Measurements from ENCODE around the gene PLCXD3. TPM values are rescaled to one million over a fixed set of nuclear protein-coding genes. Genes with fewer than 3 reads are reported as not detected.
A peak's percentile ranks its signal among the peaks of the same experiment; 100 is the strongest.

Gene PLCXD3
- polyA plus RNA-seq, 1 of the 3 experiments (the other 2 are of a cell fraction), result 0.15 TPM

GRCh38 chr5:41522193-41522786, 11.9 kb upstream of the PLCXD3 start:
- Histone ChIP-seq H2AFZ (ENCODE audit: low read depth) (no peak overlapping the region), H3K9ac (no peak overlapping the region), H3F3A (replicated peaks; ENCODE audit: insufficient read depth) (peaks cover 7% of the 10 kb centered on the region), H4K20me1 (ENCODE audit: insufficient read depth) (no peaks in the 10 kb centered on the region), H3K36me3 (replicated peaks in 1 of 2; ENCODE audit: control insufficient read depth in 1 of 2, insufficient read depth in 2 of 2, low read length in 1 of 2) (no peaks in the 10 kb centered on the region), H3K9me2 (no peaks in the 10 kb centered on the region), H3K27me3 (ENCODE audit: insufficient read depth) (no peaks in the 10 kb centered on the region), H3K4me2 (no peak overlapping the region), H3K4me3 (ENCODE audit: low read depth in 2 of 2, low read length in 1 of 2) (no peak overlapping the region), H3K4me1 (ENCODE audit: control insufficient read depth in 1 of 2, insufficient read depth in 2 of 2, low read depth in 1 of 2, low read length in 1 of 2) (peaks cover 0 to 5% of the 10 kb centered on the region in 2 experiments; a peak in 2 of 4 replicates), H3K27ac (ENCODE audit: low read depth in 2 of 2, low read length in 1 of 2) (peak overlapping the region in 1 of 2 experiments; percentile 11; a peak in 1 of 4 replicates), H3K9me3 (no peaks in the 10 kb centered on the region), H3K79me2 (ENCODE audit: insufficient read depth) (no peaks in the 10 kb centered on the region)
- WGBS (ENCODE audit: low lambda C conversion rate), result 58% methylated on average over 2 of the region's 2 CpGs
- ChIA-PET POLR2A (interaction anchor here (0.6 kb wide), 1 partner anchor 672 kb away, joined by 4 read pairs; no protein-coding TSS in a partner anchor), CTCF (no interaction called here)
- DNase-seq, result no peak
- no peak for TF ChIP-seq RAD21 (IDR thresholded peaks at IDR 0.05; ENCODE audit: low read length)
- TF ChIP-seq, protein P1, sequence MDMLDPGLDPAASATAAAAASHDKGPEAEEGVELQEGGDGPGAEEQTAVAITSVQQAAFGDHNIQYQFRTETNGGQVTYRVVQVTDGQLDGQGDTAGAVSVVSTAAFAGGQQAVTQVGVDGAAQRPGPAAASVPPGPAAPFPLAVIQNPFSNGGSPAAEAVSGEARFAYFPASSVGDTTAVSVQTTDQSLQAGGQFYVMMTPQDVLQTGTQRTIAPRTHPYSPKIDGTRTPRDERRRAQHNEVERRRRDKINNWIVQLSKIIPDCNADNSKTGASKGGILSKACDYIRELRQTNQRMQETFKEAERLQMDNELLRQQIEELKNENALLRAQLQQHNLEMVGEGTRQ (IDR thresholded peaks at IDR 0.05; ENCODE audit: borderline replicate concordance, low read depth, low read length), result no peak
- no peak for TF ChIP-seq SIN3A (IDR thresholded peaks at IDR 0.05; ENCODE audit: borderline replicate concordance, low read depth, low read length)
- TF ChIP-seq CHD2 (IDR thresholded peaks at IDR 0.05; ENCODE audit: low read length, partially characterized antibody), result no peak
- no peak for TF ChIP-seq NFIC (IDR thresholded peaks at IDR 0.05; ENCODE audit: borderline replicate concordance)
- TF ChIP-seq SMC3 (IDR thresholded peaks at IDR 0.05; ENCODE audit: low read depth, low read length), result no peak
- no peak for TF ChIP-seq TCF12 (IDR thresholded peaks at IDR 0.05)
- no peak for TF ChIP-seq NRF1 (IDR thresholded peaks at IDR 0.05; ENCODE audit: low read depth, low read length)
- TF ChIP-seq RFX5 (IDR thresholded peaks at IDR 0.05; ENCODE audit: low read length), result no peak
- TF ChIP-seq, protein P2, sequence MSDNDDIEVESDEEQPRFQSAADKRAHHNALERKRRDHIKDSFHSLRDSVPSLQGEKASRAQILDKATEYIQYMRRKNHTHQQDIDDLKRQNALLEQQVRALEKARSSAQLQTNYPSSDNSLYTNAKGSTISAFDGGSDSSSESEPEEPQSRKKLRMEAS (IDR thresholded peaks at IDR 0.05; ENCODE audit: low read depth), result no peak
- TF ChIP-seq MXI1 (IDR thresholded peaks at IDR 0.05; ENCODE audit: low read depth, low read length), result no peak
- no peak for TF ChIP-seq REST (IDR thresholded peaks at IDR 0.05; ENCODE audit: low read depth, low read length)
- TF ChIP-seq, protein P3, sequence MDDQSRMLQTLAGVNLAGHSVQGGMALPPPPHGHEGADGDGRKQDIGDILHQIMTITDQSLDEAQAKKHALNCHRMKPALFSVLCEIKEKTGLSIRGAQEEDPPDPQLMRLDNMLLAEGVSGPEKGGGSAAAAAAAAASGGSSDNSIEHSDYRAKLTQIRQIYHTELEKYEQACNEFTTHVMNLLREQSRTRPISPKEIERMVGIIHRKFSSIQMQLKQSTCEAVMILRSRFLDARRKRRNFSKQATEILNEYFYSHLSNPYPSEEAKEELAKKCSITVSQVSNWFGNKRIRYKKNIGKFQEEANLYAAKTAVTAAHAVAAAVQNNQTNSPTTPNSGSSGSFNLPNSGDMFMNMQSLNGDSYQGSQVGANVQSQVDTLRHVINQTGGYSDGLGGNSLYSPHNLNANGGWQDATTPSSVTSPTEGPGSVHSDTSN (IDR thresholded peaks at IDR 0.05), result no peak
- no peak for TF ChIP-seq YY1 (IDR thresholded peaks at IDR 0.05; ENCODE audit: low read depth)
- TF ChIP-seq FOXJ3 (CRISPR knock-in tag; IDR thresholded peaks at IDR 0.05), result no peak
- no peak for TF ChIP-seq POLR2AphosphoS5 (IDR thresholded peaks at IDR 0.05; ENCODE audit: low read depth, low read length)
- TF ChIP-seq EZH2phosphoT487 (IDR thresholded peaks at IDR 0.05; ENCODE audit: borderline replicate concordance, low read depth), result no peak

Data from SK-N-SH (cell line).